ENCODE data around the gene RPL32.
"Not testable (repeated sequence)": the region's sequence is repeated elsewhere in the genome, so short reads cannot be mapped to it uniquely, and the experiment has no call there.

Gene RPL32

GRCh38 chr3:12868039-12869034, 27.0 kb upstream of the RPL32 start:
- DNase-seq (ENCODE audit: low read depth in 2 of 2) = peak; percentile 50 to 51

- no peak for DNase-seq (ENCODE audit: low read depth in 2 of 2)
These were observed 25.5 kb upstream of the RPL32 start for GRCh38 chr3:12866836-12867235.

GRCh38 chr3:12865271-12865670, 23.9 kb upstream of the RPL32 start:
- no peak for DNase-seq (ENCODE audit: low read depth in 2 of 2)

GRCh38 chr3:12862387-12862786, 21.0 kb upstream of the RPL32 start:
- no peak for DNase-seq (ENCODE audit: low read depth in 2 of 2)

- no peak for DNase-seq (ENCODE audit: low read depth in 2 of 2)
These were observed 20.2 kb upstream of the RPL32 start for GRCh38 chr3:12861611-12862010.

- no peak for DNase-seq (ENCODE audit: low read depth in 2 of 2)
These were observed 18.5 kb upstream of the RPL32 start for GRCh38 chr3:12859840-12860239.

- DNase-seq (ENCODE audit: low read depth in 2 of 2) = no peak
These were observed 15.3 kb upstream of the RPL32 start for GRCh38 chr3:12856626-12857025.

GRCh38 chr3:12854565-12854964, 13.2 kb upstream of the RPL32 start:
- DNase-seq (ENCODE audit: low read depth in 2 of 2) = no peak

GRCh38 chr3:12853847-12854246, 12.5 kb upstream of the RPL32 start:
- DNase-seq (ENCODE audit: low read depth in 2 of 2) = not testable (repeated sequence)

GRCh38 chr3:12852201-12852600, 10.8 kb upstream of the RPL32 start:
- no peak for DNase-seq (ENCODE audit: low read depth in 2 of 2)

GRCh38 chr3:12845811-12846210, 4.4 kb upstream of the RPL32 start:
- no peak for DNase-seq (ENCODE audit: low read depth in 2 of 2)

- no peak for DNase-seq (ENCODE audit: low read depth in 2 of 2)
These were observed 1.1 kb upstream of the RPL32 start for GRCh38 chr3:12842469-12842868.

- no peak for DNase-seq (ENCODE audit: low read depth in 2 of 2)
These were observed 584 bp upstream of the RPL32 start for GRCh38 chr3:12841970-12842328.

GRCh38 chr3:12840591-12841148, 695 bp downstream of the RPL32 start:
- DNase-seq (ENCODE audit: low read depth in 2 of 2) = no peak

- not testable (repeated sequence) for DNase-seq (ENCODE audit: low read depth in 2 of 2)
These were observed 1.2 kb downstream of the RPL32 start for GRCh38 chr3:12840148-12840547.

GRCh38 chr3:12839156-12839946, 2.0 kb downstream of the RPL32 start:
- no peak for DNase-seq (ENCODE audit: low read depth in 2 of 2)

GRCh38 chr3:12838179-12838965, 3.0 kb downstream of the RPL32 start:
- DNase-seq (ENCODE audit: low read depth in 2 of 2) = no peak

- no peak for DNase-seq (ENCODE audit: low read depth in 2 of 2)
These were observed 3.9 kb downstream of the RPL32 start for GRCh38 chr3:12837295-12837986.

GRCh38 chr3:12835052-12835665, 6.2 kb downstream of the RPL32 start:
- no peak for DNase-seq (ENCODE audit: low read depth in 2 of 2)
